HepG2 (cell line): ENCODE measurements around the gene SRRM2. TPM values are rescaled to one million over a fixed set of nuclear protein-coding genes. Genes with fewer than 3 reads are reported as not detected.
A peak's percentile ranks its signal among the peaks of the same experiment; 100 is the strongest.

Experiments
- ARNTL ChIP-seq: sonication (generic); formaldehyde crosslinking; IDR thresholded peaks from 2 replicates; pipeline ENCODE4 v1.4.0; 2020; ENCODE audit warnings: mild to moderate bottlenecking, missing genetic modification reagents
- CREB1 ChIP-seq, 2 experiments: fragments of 450-650 bp in 1 of 2; IDR thresholded peaks; 2 replicates each; pipeline ENCODE4 v1.6.1; 2016 to 2017; ENCODE audit warnings: control low read depth in 1 of 2, mild to moderate bottlenecking in 1 of 2, missing compliant biosample characterization in 1 of 2, missing genetic modification characterization in 1 of 2
- KLF6 ChIP-seq: IDR thresholded peaks from 2 replicates; pipeline ENCODE4 v1.8.0; 2016; ENCODE audit warnings: missing biosample characterization, missing genetic modification reagents
- MIXL1 ChIP-seq: IDR thresholded peaks from 2 replicates; pipeline ENCODE4 v1.6.1; 2016
- MYC ChIP-seq: sonication (generic); formaldehyde crosslinking; IDR thresholded peaks from 2 replicates; pipeline ENCODE4 v1.9.0; 2021; ENCODE audit warnings: missing genetic modification reagents, borderline replicate concordance
- POLR2G ChIP-seq: fragments of 200-400 bp; formaldehyde crosslinking; IDR thresholded peaks from 2 replicates; pipeline ENCODE4 v1.6.1; 2018; ENCODE audit warnings: mild to moderate bottlenecking, low read depth, low read length, moderate library complexity
- RNF2 ChIP-seq: fragments of 450-650 bp; conservative IDR thresholded peaks from 2 replicates; pipeline ENCODE4 v1.6.1; 2016; ENCODE audit warnings: low read depth
- TRIM24 ChIP-seq: sonication (generic); formaldehyde crosslinking; IDR thresholded peaks from 2 replicates; pipeline ENCODE4 v1.8.0; 2022; ENCODE audit warnings: mild to moderate bottlenecking, missing genetic modification reagents
- ZNF180 ChIP-seq: sonication (generic); formaldehyde crosslinking; IDR thresholded peaks from 2 replicates; pipeline ENCODE4 v1.4.0; 2020; ENCODE audit warnings: low read depth, missing genetic modification reagents, borderline replicate concordance
- ZNF260 ChIP-seq: sonication (generic); formaldehyde crosslinking; IDR thresholded peaks from 2 replicates; pipeline ENCODE4 v1.4.0; 2020; ENCODE audit warnings: missing genetic modification reagents, low read depth, mild to moderate bottlenecking, borderline replicate concordance
- ZNF549 ChIP-seq: sonication (generic); formaldehyde crosslinking; IDR thresholded peaks from 2 replicates; pipeline ENCODE4 v1.5.0; 2020; ENCODE audit warnings: missing genetic modification reagents
- ZNF564 ChIP-seq: sonication (generic); formaldehyde crosslinking; IDR thresholded peaks from 2 replicates; pipeline ENCODE4 v1.8.1; 2023; ENCODE audit warnings: mild to moderate bottlenecking, missing genetic modification reagents
- ZNF709 ChIP-seq: sonication (generic); formaldehyde crosslinking; IDR thresholded peaks from 2 replicates; pipeline ENCODE4 v1.5.0; 2020; ENCODE audit warnings: mild to moderate bottlenecking, missing genetic modification reagents
- ZNF883 ChIP-seq: sonication (generic); formaldehyde crosslinking; IDR thresholded peaks from 2 replicates; pipeline ENCODE4 v1.5.1; 2020; ENCODE audit warnings: mild to moderate bottlenecking, missing genetic modification reagents; ENCODE audit errors: not compliant biosample characterization
- polyA plus RNA-seq, 8 experiments: library from polyadenylated mRNA; depleted of rRNA in 3 of 8; stranded (reverse) in 7 of 8; unstranded in 1 of 8; fragments of >200 nt; fragmentation: Illumina TruSeq in 4 of 8; extraction: Trizol in 4 of 8; gene quantifications; 2 replicates each; pipeline versions ENCODE4 v1.2.1 to v1.2.3, GENCODE V29; 2011 to 2016; ENCODE audit warnings: low read depth in 4 of 8, missing spikeins in 1 of 8, mixed read lengths in 1 of 8; ENCODE audit not compliant: insufficient read depth in 1 of 8
- total RNA-seq, 5 experiments: library from RNA; depleted of rRNA; stranded (reverse); fragments of >200 nt; fragmentation: Illumina TruSeq; extraction: Trizol; gene quantifications; 2 replicates each; pipeline ENCODE4 v1.2.3, GENCODE V29; 2016; ENCODE audit warnings: low read depth in 1 of 5
- TF ChIP-seq, protein P1 (sequence below): IDR thresholded peaks from 2 replicates; pipeline ENCODE4 v1.6.1; 2016; ENCODE audit warnings: missing compliant biosample characterization, missing genetic modification reagents, borderline replicate concordance
- TF ChIP-seq, protein P2 (sequence below): IDR thresholded peaks from 2 replicates; pipeline ENCODE4 v1.6.1; 2012; ENCODE audit warnings: inconsistent platforms
- TF ChIP-seq, protein P3 (sequence below): sonication (generic); formaldehyde crosslinking; IDR thresholded peaks from 2 replicates; pipeline ENCODE4 v1.4.0; 2020; ENCODE audit warnings: missing genetic modification reagents, mild to moderate bottlenecking, borderline replicate concordance
- TF ChIP-seq, protein P4 (sequence below): sonication (generic); formaldehyde crosslinking; IDR thresholded peaks from 2 replicates; pipeline ENCODE4 v1.4.0; 2020; ENCODE audit warnings: missing genetic modification reagents

The SRRM2 gene
- total and polyA plus RNA-seq, 2 of the 13 experiments (the other 11 are each of a cell fraction or from before 2014, with no cell fraction given): 50.4 to 112 TPM

DNA sequence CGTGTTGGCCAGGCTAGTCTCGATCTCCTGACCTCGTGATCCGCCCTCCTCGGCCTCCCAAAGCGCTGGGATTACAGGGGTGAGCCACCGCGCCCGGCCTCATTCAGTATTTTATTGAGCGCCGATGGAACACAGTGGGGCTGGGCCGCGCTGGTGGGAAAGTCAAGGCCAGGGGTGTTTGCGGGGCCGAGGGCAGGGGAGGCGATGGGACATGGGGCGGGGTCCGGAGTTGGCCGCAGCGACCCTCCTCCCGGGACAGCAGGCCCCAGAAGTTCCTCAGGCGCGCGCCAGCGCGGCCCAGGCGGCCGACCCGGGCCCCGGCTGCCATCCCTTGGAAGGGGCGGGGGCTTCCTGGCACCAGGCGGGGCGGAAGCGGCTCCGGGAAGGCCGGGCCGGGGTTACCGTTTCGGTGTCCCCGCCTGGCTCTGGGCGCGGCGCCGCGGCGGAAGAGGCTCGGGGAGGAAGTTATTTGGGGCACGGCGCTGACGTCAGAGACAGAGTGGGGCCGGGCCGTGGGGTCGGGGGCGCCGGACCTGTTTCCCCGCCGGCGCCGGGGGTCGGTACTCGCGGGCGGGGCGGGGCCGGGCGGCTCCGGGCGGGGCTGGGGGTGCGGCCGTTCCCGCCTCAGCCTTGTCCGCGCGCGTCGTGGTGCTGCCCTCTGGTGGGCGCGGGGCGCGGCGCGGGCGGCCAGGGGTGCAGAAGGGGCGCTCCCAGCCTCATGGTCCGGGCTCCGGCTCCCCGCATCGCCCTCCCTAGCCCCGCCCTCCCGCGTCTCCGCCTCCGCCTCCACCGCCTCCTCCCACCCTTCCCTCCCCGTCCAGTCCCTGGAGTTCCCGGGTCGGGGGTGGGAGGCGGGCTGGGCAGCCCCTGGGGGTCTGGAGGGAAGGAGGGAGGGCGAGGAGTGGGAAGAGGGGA, 31.5 kb upstream of the SRRM2 start (continued):
- peak; percentile 75 for TF ChIP-seq POLR2G
- no peak for TF ChIP-seq ZNF883 (CRISPR knock-in tag)
- TF ChIP-seq, protein P1, sequence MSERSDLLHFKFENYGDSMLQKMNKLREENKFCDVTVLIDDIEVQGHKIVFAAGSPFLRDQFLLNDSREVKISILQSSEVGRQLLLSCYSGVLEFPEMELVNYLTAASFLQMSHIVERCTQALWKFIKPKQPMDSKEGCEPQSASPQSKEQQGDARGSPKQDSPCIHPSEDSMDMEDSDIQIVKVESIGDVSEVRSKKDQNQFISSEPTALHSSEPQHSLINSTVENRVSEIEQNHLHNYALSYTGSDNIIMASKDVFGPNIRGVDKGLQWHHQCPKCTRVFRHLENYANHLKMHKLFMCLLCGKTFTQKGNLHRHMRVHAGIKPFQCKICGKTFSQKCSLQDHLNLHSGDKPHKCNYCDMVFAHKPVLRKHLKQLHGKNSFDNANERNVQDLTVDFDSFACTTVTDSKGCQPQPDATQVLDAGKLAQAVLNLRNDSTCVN (CRISPR knock-in tag): no peak
- TF ChIP-seq, protein P2, sequence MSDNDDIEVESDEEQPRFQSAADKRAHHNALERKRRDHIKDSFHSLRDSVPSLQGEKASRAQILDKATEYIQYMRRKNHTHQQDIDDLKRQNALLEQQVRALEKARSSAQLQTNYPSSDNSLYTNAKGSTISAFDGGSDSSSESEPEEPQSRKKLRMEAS: peak; percentile 73; the same call in 1 of the 2 replicates
- TF ChIP-seq ZNF549 (CRISPR knock-in tag): no peak
- 0 out of 2 replicates have a peak, but pooled peaks have one; percentile 67 for TF ChIP-seq ZNF564
- TF ChIP-seq TRIM24 (CRISPR knock-in tag): no peak
- TF ChIP-seq MYC (CRISPR knock-in tag): 0 out of 2 replicates have a peak, but pooled peaks have one; percentile 52
- TF ChIP-seq, protein P3, sequence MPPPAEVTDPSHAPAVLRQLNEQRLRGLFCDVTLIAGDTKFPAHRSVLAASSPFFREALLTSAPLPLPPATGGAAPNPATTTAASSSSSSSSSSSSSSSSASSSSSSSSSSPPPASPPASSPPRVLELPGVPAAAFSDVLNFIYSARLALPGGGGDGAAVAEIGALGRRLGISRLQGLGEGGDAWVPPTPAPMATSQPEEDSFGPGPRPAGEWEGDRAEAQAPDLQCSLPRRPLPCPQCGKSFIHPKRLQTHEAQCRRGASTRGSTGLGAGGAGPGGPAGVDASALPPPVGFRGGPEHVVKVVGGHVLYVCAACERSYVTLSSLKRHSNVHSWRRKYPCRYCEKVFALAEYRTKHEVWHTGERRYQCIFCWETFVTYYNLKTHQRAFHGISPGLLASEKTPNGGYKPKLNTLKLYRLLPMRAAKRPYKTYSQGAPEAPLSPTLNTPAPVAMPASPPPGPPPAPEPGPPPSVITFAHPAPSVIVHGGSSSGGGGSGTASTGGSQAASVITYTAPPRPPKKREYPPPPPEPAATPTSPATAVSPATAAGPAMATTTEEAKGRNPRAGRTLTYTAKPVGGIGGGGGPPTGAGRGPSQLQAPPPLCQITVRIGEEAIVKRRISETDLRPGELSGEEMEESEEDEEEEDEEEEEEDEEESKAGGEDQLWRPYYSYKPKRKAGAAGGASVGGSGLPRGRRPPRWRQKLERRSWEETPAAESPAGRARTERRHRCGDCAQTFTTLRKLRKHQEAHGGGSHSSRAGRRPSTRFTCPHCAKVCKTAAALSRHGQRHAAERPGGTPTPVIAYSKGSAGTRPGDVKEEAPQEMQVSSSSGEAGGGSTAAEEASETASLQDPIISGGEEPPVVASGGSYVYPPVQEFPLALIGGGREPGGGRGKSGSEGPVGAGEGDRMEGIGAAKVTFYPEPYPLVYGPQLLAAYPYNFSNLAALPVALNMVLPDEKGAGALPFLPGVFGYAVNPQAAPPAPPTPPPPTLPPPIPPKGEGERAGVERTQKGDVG (CRISPR knock-in tag): no peak
- TF ChIP-seq ARNTL (CRISPR knock-in tag): no peak
- TF ChIP-seq MIXL1 (CRISPR knock-in tag): 0 out of 2 replicates have a peak, but pooled peaks have one; percentile 17
- no peak for TF ChIP-seq ZNF180
- no peak for TF ChIP-seq RNF2
- no peak for TF ChIP-seq ZNF709
- peak; percentile 93 for TF ChIP-seq CREB1 (IDR thresholded peaks at IDR 0.05)
- TF ChIP-seq CREB1 (CRISPR knock-in tag; IDR thresholded peaks at IDR 0.05): peak; percentile 86
- no peak for TF ChIP-seq ZNF260 (CRISPR knock-in tag)
- TF ChIP-seq, protein P4, sequence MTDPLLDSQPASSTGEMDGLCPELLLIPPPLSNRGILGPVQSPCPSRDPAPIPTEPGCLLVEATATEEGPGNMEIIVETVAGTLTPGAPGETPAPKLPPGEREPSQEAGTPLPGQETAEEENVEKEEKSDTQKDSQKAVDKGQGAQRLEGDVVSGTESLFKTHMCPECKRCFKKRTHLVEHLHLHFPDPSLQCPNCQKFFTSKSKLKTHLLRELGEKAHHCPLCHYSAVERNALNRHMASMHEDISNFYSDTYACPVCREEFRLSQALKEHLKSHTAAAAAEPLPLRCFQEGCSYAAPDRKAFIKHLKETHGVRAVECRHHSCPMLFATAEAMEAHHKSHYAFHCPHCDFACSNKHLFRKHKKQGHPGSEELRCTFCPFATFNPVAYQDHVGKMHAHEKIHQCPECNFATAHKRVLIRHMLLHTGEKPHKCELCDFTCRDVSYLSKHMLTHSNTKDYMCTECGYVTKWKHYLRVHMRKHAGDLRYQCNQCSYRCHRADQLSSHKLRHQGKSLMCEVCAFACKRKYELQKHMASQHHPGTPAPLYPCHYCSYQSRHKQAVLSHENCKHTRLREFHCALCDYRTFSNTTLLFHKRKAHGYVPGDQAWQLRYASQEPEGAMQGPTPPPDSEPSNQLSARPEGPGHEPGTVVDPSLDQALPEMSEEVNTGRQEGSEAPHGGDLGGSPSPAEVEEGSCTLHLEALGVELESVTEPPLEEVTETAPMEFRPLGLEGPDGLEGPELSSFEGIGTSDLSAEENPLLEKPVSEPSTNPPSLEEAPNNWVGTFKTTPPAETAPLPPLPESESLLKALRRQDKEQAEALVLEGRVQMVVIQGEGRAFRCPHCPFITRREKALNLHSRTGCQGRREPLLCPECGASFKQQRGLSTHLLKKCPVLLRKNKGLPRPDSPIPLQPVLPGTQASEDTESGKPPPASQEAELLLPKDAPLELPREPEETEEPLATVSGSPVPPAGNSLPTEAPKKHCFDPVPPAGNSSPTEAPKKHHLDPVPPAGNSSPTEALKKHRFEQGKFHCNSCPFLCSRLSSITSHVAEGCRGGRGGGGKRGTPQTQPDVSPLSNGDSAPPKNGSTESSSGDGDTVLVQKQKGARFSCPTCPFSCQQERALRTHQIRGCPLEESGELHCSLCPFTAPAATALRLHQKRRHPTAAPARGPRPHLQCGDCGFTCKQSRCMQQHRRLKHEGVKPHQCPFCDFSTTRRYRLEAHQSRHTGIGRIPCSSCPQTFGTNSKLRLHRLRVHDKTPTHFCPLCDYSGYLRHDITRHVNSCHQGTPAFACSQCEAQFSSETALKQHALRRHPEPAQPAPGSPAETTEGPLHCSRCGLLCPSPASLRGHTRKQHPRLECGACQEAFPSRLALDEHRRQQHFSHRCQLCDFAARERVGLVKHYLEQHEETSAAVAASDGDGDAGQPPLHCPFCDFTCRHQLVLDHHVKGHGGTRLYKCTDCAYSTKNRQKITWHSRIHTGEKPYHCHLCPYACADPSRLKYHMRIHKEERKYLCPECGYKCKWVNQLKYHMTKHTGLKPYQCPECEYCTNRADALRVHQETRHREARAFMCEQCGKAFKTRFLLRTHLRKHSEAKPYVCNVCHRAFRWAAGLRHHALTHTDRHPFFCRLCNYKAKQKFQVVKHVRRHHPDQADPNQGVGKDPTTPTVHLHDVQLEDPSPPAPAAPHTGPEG (CRISPR knock-in tag): no peak
- peak; percentile 47; the same call in 1 of the 2 replicates for TF ChIP-seq KLF6 (CRISPR knock-in tag)
